Mesenteric fat pad (tissue), 1 donor: Measurements from ENCODE around the gene NTRK2. TPM values are rescaled to one million over a fixed set of nuclear protein-coding genes. Genes with fewer than 3 reads are reported as not detected.
"Not testable (repeated sequence)": the region's sequence is repeated elsewhere in the genome, so short reads cannot be mapped to it uniquely, and the experiment has no call there.

Experiments
- DNase-seq: peaks from one replicate; pipeline ENCODE4 v3.0.0-alpha.2; 2020; ENCODE audit warnings: low spot score
- total RNA-seq: library from RNA; stranded (reverse); fragmentation: NEBNext Ultra II Directional; extraction: Animal tissue kit (Norgen Biotek cat#: 25700); gene quantifications from one replicate; pipeline ENCODE4 v1.2.1, GENCODE V29; 2021
- donor health status: DM: yes; HTN: yes; CAD: no.

The NTRK2 gene
- total RNA-seq, 1 donor from 2014 or later, result 14.4 TPM

- no peak for DNase-seq
These were observed 211.3 kb downstream of the NTRK2 start for GRCh38 chr9:84880835-84881234.

GRCh38 chr9:84886866-84887265, 217.3 kb downstream of the NTRK2 start:
- no peak for DNase-seq

GRCh38 chr9:84891924-84892323, 222.4 kb downstream of the NTRK2 start:
- no peak for DNase-seq

GRCh38 chr9:84893419-84894128, 224.0 kb downstream of the NTRK2 start:
- DNase-seq, result no peak

- no peak for DNase-seq
These were observed 225.3 kb downstream of the NTRK2 start for GRCh38 chr9:84894859-84895258.

GRCh38 chr9:84897362-84898094, 228.0 kb downstream of the NTRK2 start:
- DNase-seq, result no peak

- DNase-seq, result no peak
These were observed 228.7 kb downstream of the NTRK2 start for GRCh38 chr9:84898188-84898587.

- not testable (repeated sequence) for DNase-seq
These were observed 229.1 kb downstream of the NTRK2 start for GRCh38 chr9:84898618-84899017.

GRCh38 chr9:84899326-84899725, 229.8 kb downstream of the NTRK2 start:
- no peak for DNase-seq

GRCh38 chr9:84900421-84900820, 230.9 kb downstream of the NTRK2 start:
- no peak for DNase-seq

- no peak for DNase-seq
These were observed 234.4 kb downstream of the NTRK2 start for GRCh38 chr9:84903963-84904362.

GRCh38 chr9:84916769-84917168, 247.2 kb downstream of the NTRK2 start:
- DNase-seq, result no peak

GRCh38 chr9:84917366-84918070, 248.0 kb downstream of the NTRK2 start:
- DNase-seq, result no peak

GRCh38 chr9:84919440-84919839, 249.9 kb downstream of the NTRK2 start:
- DNase-seq, result no peak

- no peak for DNase-seq
These were observed 251.6 kb downstream of the NTRK2 start for GRCh38 chr9:84921175-84921574.

- no peak for DNase-seq
These were observed 252.5 kb downstream of the NTRK2 start for GRCh38 chr9:84922051-84922450.

- DNase-seq, result no peak
These were observed 254.7 kb downstream of the NTRK2 start for GRCh38 chr9:84924266-84924665.

GRCh38 chr9:84925225-84925872, 255.8 kb downstream of the NTRK2 start:
- no peak for DNase-seq

- DNase-seq, result no peak
These were observed 257.3 kb downstream of the NTRK2 start for GRCh38 chr9:84926793-84927192.

- DNase-seq, result no peak
These were observed 258.9 kb downstream of the NTRK2 start for GRCh38 chr9:84928419-84928818.

- no peak for DNase-seq
These were observed 259.5 kb downstream of the NTRK2 start for GRCh38 chr9:84929068-84929467.
